Thoracic aorta (tissue), 2 donors: Measurements from ENCODE around the gene GNAL. TPM values are rescaled to one million over a fixed set of nuclear protein-coding genes. Genes with fewer than 3 reads are reported as not detected.
"Not testable (repeated sequence)": the region's sequence is repeated elsewhere in the genome, so short reads cannot be mapped to it uniquely, and the experiment has no call there.

Source experiments
- ATAC-seq: fragments of 150-250 bp; one replicate; pipeline ENCODE4 v1.8.0; 2017; ENCODE audit warnings: low read depth; ENCODE audit not compliant: insufficient number of reproducible peaks, low FRiP score
- DNase-seq: peaks from one replicate; pipeline ENCODE4 v3.0.0-alpha.2; 2020; ENCODE audit warnings: low spot score
- H3K27ac ChIP-seq, 2 donors: fragments of 200-600 bp; sonication (generic); 1 replicate in 1 of 2; 2 replicates in 1 of 2; pipeline ENCODE4 v1.5.1; 2016; ENCODE audit warnings: mild to moderate bottlenecking in 2 of 2, moderate library complexity in 2 of 2
- H3K27me3 ChIP-seq: fragments of 200-600 bp; sonication (generic); replicated peaks from 2 replicates; pipeline ENCODE4 v1.6.0; 2016; ENCODE audit warnings: mild to moderate bottlenecking; ENCODE audit not compliant: insufficient read depth
- H3K36me3 ChIP-seq: fragments of 200-600 bp; sonication (generic); one replicate; pipeline ENCODE4 v1.5.1; 2016
- H3K4me1 ChIP-seq, 2 donors: fragments of 200-600 bp; sonication (generic); 1 replicate in 1 of 2; 2 replicates in 1 of 2; pipeline versions ENCODE4 v1.5.1 to v1.6.0; 2016; ENCODE audit warnings: low read depth in 2 of 2, mild to moderate bottlenecking in 1 of 2; ENCODE audit not compliant: control insufficient read depth in 1 of 2
- H3K4me3 ChIP-seq: fragments of 200-600 bp; sonication (generic); 2 replicates; pipeline ENCODE4 v1.5.1; 2016; ENCODE audit warnings: mild to moderate bottlenecking
- H3K9me3 ChIP-seq: fragments of 200-600 bp; sonication (generic); 2 replicates; pipeline ENCODE4 v1.5.1; 2016
- CTCF ChIP-seq: fragments of 200-600 bp; sonication (generic); IDR thresholded peaks from one replicate; pipeline ENCODE4 v1.5.1; 2019; ENCODE audit warnings: antibody characterized with exemption
- total RNA-seq, 2 donors: library from RNA; depleted of rRNA; stranded (reverse); fragments of >200 nt; gene quantifications; one replicate each; pipeline versions ENCODE4 v1.1.0 to v1.2.3, GENCODE V29; 2016

GNAL gene
- total RNA-seq, 2 donors from 2014 or later, result 4.2 to 20.4 TPM

- Histone ChIP-seq H3K9me3 (no peaks in the 10 kb centered on the region), H3K4me3 (peak within 1 kb of the TSS; percentile 99), H3K4me1 (peaks cover 12 to 20% of the 10 kb centered on the region in 2 donors), H3K27me3 (no peaks in the 10 kb centered on the region), H3K27ac (peak within 1 kb of the TSS; percentile 98 to 100), H3K36me3 (no peaks in the 10 kb centered on the region)
- DNase-seq (peak; percentile 62), ATAC-seq (peak; percentile 89)
- no peak for TF ChIP-seq CTCF
Measured at GRCh38 chr18:11908182-11909060, 219.4 kb downstream of the GNAL start, which contains the start of gene MPPE1. Gene MPPE1 (minus strand): TSS chr18:11908317. CDS start chr18:11897264, 11,053 bp downstream.

DNA sequence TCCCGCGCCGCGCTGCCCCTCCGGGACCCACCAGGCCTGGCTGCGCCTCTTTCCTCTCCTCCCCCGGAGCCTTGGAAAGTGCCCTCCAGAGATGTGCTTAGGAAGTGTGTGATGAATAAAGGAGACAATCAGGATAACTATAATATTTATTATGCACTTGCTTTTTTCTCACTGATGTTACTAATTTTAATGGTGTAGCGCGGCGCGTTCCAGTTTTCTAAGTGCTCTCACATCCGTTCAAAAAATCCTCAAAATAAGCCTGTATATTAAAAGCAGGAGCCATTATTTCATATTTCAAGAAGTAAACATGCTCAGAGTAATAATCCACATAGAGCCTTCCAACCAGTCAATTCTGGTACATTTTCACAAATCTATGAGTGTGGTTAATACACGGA is 220.0 kb downstream of the GNAL start:
- H3K4me1 ChIP-seq, result peaks cover 12 to 20% of the 10 kb centered on the region in 2 donors
- no peaks in the 10 kb centered on the region for H3K36me3 ChIP-seq
- no peak for TF ChIP-seq CTCF
- peak overlapping the region; percentile 98 to 100 for H3K27ac ChIP-seq
- H3K4me3 ChIP-seq, result peak overlapping the region; percentile 99
- no peaks in the 10 kb centered on the region for H3K9me3 ChIP-seq
- DNase-seq, result no peak
- no peak for ATAC-seq
- no peaks in the 10 kb centered on the region for H3K27me3 ChIP-seq

DNA sequence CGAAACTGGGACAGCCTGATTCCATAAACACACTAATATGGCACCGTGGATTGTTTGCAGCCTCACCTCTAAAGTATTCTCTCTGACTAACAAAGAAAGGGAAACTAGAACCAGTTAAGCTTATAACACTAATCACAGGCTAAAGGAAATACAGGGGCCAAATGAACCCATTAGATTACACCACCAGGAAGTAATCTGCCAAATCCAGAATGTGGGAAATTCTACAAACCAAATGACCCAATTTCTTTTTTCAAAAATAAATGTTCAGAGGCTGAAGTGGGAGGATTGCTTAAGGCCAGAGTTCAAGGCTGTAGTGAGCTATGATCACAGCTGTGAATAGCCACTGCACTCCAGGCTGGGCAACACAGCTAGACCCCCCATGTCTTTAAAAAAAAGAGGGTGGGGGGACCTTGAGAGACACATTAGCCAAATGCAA is 220.5 kb downstream of the GNAL start:
- DNase-seq, result no peak

DNA sequence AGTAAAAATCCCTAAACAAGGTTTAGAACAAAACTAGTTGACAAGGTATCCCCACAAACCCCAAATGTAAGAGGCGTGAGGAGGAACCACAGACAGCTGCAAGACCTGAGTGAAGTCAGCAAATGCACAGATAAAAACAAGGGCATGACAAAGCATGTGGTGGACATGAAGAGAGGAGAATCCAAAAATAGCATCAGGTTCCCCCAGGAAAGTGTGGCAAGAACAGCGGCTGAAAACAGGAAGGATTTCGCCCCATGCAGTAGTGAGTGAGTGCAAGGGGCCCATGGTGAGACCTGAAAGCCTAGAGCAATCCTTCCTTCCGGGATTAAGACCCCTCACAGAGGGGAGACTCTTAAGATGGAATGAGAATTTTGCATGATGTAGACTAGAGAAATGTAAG is 227.8 kb downstream of the GNAL start:
- not testable (repeated sequence) for ATAC-seq, DNase-seq, H3K27ac ChIP-seq, H3K9me3 ChIP-seq, H3K4me1 ChIP-seq, H3K36me3 ChIP-seq, H3K4me3 ChIP-seq, H3K27me3 ChIP-seq

More for the DNA sequence above, 220.5 kb downstream of the GNAL start:
- H3K27ac ChIP-seq, result peak overlapping the region; percentile 98 to 100
- H3K4me1 ChIP-seq, result peaks cover 12 to 20% of the 10 kb centered on the region in 2 donors
- H3K27me3 ChIP-seq, result no peaks in the 10 kb centered on the region
- TF ChIP-seq CTCF, result no peak
- H3K36me3 ChIP-seq, result no peaks in the 10 kb centered on the region
- peak overlapping the region; percentile 99 for H3K4me3 ChIP-seq
- no peaks in the 10 kb centered on the region for H3K9me3 ChIP-seq
- peak; percentile 36 for ATAC-seq

DNA sequence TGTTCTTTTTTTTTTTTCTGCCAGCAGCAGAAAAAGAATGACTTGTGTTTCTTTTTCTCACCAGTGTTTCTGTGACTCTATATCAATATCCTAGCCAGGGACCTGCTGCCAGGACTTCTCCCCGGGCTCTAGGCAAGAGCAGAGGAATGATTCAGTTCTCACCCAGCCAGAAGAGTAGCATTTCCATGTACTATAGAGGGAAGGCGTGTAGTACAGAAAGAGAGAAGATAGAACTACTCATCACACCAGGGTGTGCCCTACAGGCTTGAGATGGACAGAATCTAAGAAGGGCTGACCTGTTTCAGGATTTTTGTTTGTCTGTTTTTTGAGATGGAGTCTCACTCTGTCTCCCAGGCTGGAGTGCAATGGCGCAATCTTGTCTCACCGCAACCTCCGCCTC is 230.5 kb downstream of the GNAL start:
- not testable (repeated sequence) for ATAC-seq, H3K27ac ChIP-seq, H3K27me3 ChIP-seq, H3K4me1 ChIP-seq, H3K4me3 ChIP-seq, H3K36me3 ChIP-seq, H3K9me3 ChIP-seq, DNase-seq

GRCh38 chr18:11923450-11923849 is 234.4 kb downstream of the GNAL start:
- Histone ChIP-seq H3K36me3 (no peaks in the 10 kb centered on the region), H3K4me1 (no peaks in the 10 kb centered on the region), H3K9me3 (no peaks in the 10 kb centered on the region), H3K27me3 (no peaks in the 10 kb centered on the region), H3K4me3 (no peak overlapping the region), H3K27ac (no peak overlapping the region)
- no peak for TF ChIP-seq CTCF
- DNase-seq (no peak), ATAC-seq (no peak)
